GM12864 (cell line): ENCODE data around the gene CYP26B1.

Source experiments
- DNase-seq: peaks from one replicate; pipeline ENCODE4 v3.0.0-alpha.2; 2011; ENCODE audit warnings: low read depth
- H3K4me3 ChIP-seq: 2 replicates; pipeline ENCODE4 v1.5.1; 2011; ENCODE audit warnings: mild to moderate bottlenecking, low read depth, low read length, control low read depth
- CTCF ChIP-seq: IDR thresholded peaks from 2 replicates; pipeline ENCODE4 v1.5.1; 2011; ENCODE audit warnings: low read depth, mild to moderate bottlenecking, moderate library complexity, low read length, control low read depth, inconsistent platforms; ENCODE audit errors: missing control alignments

CYP26B1 gene

GRCh38 chr2:72150157-72150860 is 2.6 kb upstream of the CYP26B1 start:
- no peak overlapping the region for H3K4me3 ChIP-seq
- peak; percentile 83 for TF ChIP-seq CTCF
- DNase-seq: peak; percentile 13

GRCh38 chr2:72149556-72150156 is 2.0 kb upstream of the CYP26B1 start:
- TF ChIP-seq CTCF: no peak
- no peak overlapping the region for H3K4me3 ChIP-seq
- DNase-seq: no peak

- no peak for TF ChIP-seq CTCF
- no peak for DNase-seq
- H3K4me3 ChIP-seq: no peak overlapping the region
These were observed 1.3 kb upstream of the CYP26B1 start for GRCh38 chr2:72148837-72149555.

GRCh38 chr2:72148003-72148836 is 558 bp upstream of the CYP26B1 start:
- DNase-seq: no peak
- H3K4me3 ChIP-seq: no peak overlapping the region
- no peak for TF ChIP-seq CTCF

GRCh38 chr2:72146347-72147302 is 1.0 kb downstream of the CYP26B1 start:
- no peak overlapping the region for H3K4me3 ChIP-seq
- TF ChIP-seq CTCF: no peak
- DNase-seq: no peak
